SK-N-SH (cell line): ENCODE measurements around the gene SPATA24. TPM values are rescaled to one million over a fixed set of nuclear protein-coding genes. Genes with fewer than 3 reads are reported as not detected.

Experiments
- CTCF ChIA-PET: fragments of 300-600, 350-600 bp; formaldehyde crosslinking; extraction: SDS; loops from one replicate; lab custom pipeline; 2021; lab: Yijun Ruan, JAX
- POLR2A ChIA-PET: fragments of 350-600 bp; sonication (Branson Sonifier 250); formaldehyde crosslinking; extraction: SDS; loops from one replicate; lab custom pipeline; 2020; ENCODE audit warnings: antibody characterized with exemption, inconsistent platforms; lab: Yijun Ruan, JAX
- DNase-seq: peaks from one replicate; pipeline ENCODE4 v3.0.0; 2012
- H2AFZ ChIP-seq: fragments of 200-600 bp; sonication (generic); 2 replicates; pipeline ENCODE4 v1.8.1; 2016; ENCODE audit warnings: antibody characterized with exemption, mild to moderate bottlenecking, low read depth
- H3F3A ChIP-seq: fragments of 200-600 bp; sonication (generic); replicated peaks from 2 replicates; pipeline ENCODE3; 2016; ENCODE audit warnings: antibody characterized with exemption, mild to moderate bottlenecking; ENCODE audit not compliant: insufficient read depth
- H3K27ac ChIP-seq, 2 experiments: fragments of 200-500 bp in 1 of 2; fragments of 200-600 bp in 1 of 2; sonication (Bioruptor generic) in 1 of 2; sonication (generic), shearing (Covaris generic) in 1 of 2; 2 replicates each; pipeline versions ENCODE4 v1.5.1 to v1.6.1; 2014 to 2016; ENCODE audit warnings: low read depth in 2 of 2, inconsistent platforms in 1 of 2, low read length in 1 of 2, mild to moderate bottlenecking in 1 of 2, mixed read lengths in 1 of 2
- H3K27me3 ChIP-seq: fragments of 200-600 bp; sonication (generic), shearing (Covaris generic); 2 replicates; pipeline ENCODE4 v1.6.1; 2016; ENCODE audit warnings: mixed run types; ENCODE audit not compliant: insufficient read depth
- H3K36me3 ChIP-seq, 2 experiments: fragments of 200-500 bp in 1 of 2; fragments of 200-600 bp in 1 of 2; sonication (Bioruptor generic) in 1 of 2; sonication (generic) in 1 of 2; replicated peaks in 1 of 2; 2 replicates each; pipeline versions ENCODE3 to v1.5.1; 2014 to 2016; ENCODE audit warnings: low read length in 1 of 2, mild to moderate bottlenecking in 1 of 2; ENCODE audit not compliant: insufficient read depth in 2 of 2, control insufficient read depth in 1 of 2
- H3K4me1 ChIP-seq, 2 experiments: fragments of 200-500 bp in 1 of 2; fragments of 200-600 bp in 1 of 2; sonication (Bioruptor generic) in 1 of 2; sonication (generic), shearing (Covaris generic) in 1 of 2; 2 replicates each; pipeline versions ENCODE4 v1.5.1 to v1.6.1; 2014 to 2016; ENCODE audit warnings: low read depth in 1 of 2, low read length in 1 of 2, mixed run types in 1 of 2; ENCODE audit not compliant: insufficient read depth in 2 of 2, control insufficient read depth in 1 of 2
- H3K4me2 ChIP-seq: fragments of 200-600 bp; sonication (generic), shearing (Covaris generic); 2 replicates; pipeline ENCODE4 v1.6.1; 2017; ENCODE audit warnings: mixed run types
- H3K4me3 ChIP-seq, 2 experiments: fragments of 200-500 bp in 1 of 2; fragments of 200-600 bp in 1 of 2; sonication (Bioruptor generic) in 1 of 2; sonication (generic), shearing (Covaris generic) in 1 of 2; 2 replicates each; pipeline versions ENCODE4 v1.5.1 to v1.8.1; 2014 to 2016; ENCODE audit warnings: low read depth in 2 of 2, inconsistent platforms in 1 of 2, low read length in 1 of 2, mild to moderate bottlenecking in 1 of 2, mixed read lengths in 1 of 2, moderate library complexity in 1 of 2
- H3K79me2 ChIP-seq: fragments of 200-600 bp; sonication (generic); 2 replicates; pipeline ENCODE4 v1.8.1; 2017; ENCODE audit warnings: mild to moderate bottlenecking; ENCODE audit not compliant: insufficient read depth
- H3K9ac ChIP-seq: fragments of 200-600 bp; sonication (generic); 2 replicates; pipeline ENCODE4 v1.6.1; 2017; ENCODE audit warnings: mixed run types
- H3K9me2 ChIP-seq: fragments of 200-600 bp; sonication (generic); 2 replicates; pipeline ENCODE4 v1.6.1; 2017; ENCODE audit warnings: mixed run types
- H3K9me3 ChIP-seq: fragments of 200-600 bp; sonication (generic); 2 replicates; pipeline ENCODE4 v1.6.1; 2017; ENCODE audit warnings: mixed run types, mild to moderate bottlenecking, moderate library complexity
- H4K20me1 ChIP-seq: fragments of 200-600 bp; sonication (generic); 2 replicates; pipeline ENCODE4 v1.6.1; 2017; ENCODE audit warnings: mild to moderate bottlenecking, mixed run types; ENCODE audit not compliant: insufficient read depth
- CTCF ChIP-seq: fragments of 200-600 bp; sonication (generic); IDR thresholded peaks from 2 replicates; pipeline ENCODE4 v1.6.1; 2017; ENCODE audit warnings: antibody characterized with exemption, mild to moderate bottlenecking, moderate library complexity
- EP300 ChIP-seq, 2 experiments: IDR thresholded peaks; 2 replicates each; pipeline versions ENCODE4 v1.4.0 to v1.6.1; 2012; ENCODE audit warnings: borderline replicate concordance in 1 of 2, low read depth in 1 of 2, low read length in 1 of 2
- FOXJ3 ChIP-seq: sonication (generic); formaldehyde crosslinking; IDR thresholded peaks from 2 replicates; pipeline ENCODE4 v1.5.1; 2020; ENCODE audit warnings: mild to moderate bottlenecking, missing genetic modification reagents
- FOXM1 ChIP-seq: IDR thresholded peaks from 2 replicates; pipeline ENCODE4 v1.4.0; 2012; ENCODE audit warnings: low read depth, mild to moderate bottlenecking
- GABPA ChIP-seq: IDR thresholded peaks from 2 replicates; pipeline ENCODE4 v1.4.0; 2012; ENCODE audit warnings: low read depth, mild to moderate bottlenecking
- IRF3 ChIP-seq: fragments of 150-350 bp; IDR thresholded peaks from 2 replicates; pipeline ENCODE4 v1.6.1; 2016; ENCODE audit warnings: mild to moderate bottlenecking, low read depth, low read length
- MAX ChIP-seq: IDR thresholded peaks from 2 replicates; pipeline ENCODE4 v1.4.0; 2012; ENCODE audit warnings: low read depth
- PBX3 ChIP-seq: IDR thresholded peaks from 2 replicates; pipeline ENCODE4; 2012
- RAD21 ChIP-seq: IDR thresholded peaks from 2 replicates; pipeline ENCODE4 v1.6.1; 2012; ENCODE audit warnings: mild to moderate bottlenecking, low read length
- REST ChIP-seq: IDR thresholded peaks from 2 replicates; pipeline ENCODE4 v1.6.1; 2012; ENCODE audit warnings: mild to moderate bottlenecking, low read depth, low read length, moderate library complexity
- SIN3A ChIP-seq: IDR thresholded peaks from 2 replicates; pipeline ENCODE4 v1.6.1; 2012; ENCODE audit warnings: low read depth, mild to moderate bottlenecking, low read length, moderate library complexity, borderline replicate concordance
- SMC3 ChIP-seq: IDR thresholded peaks from 2 replicates; pipeline ENCODE4 v1.6.1; 2012; ENCODE audit warnings: low read depth, low read length, improper control_type of control experiment
- WGBS: methylation state at CpG from one replicate; pipeline ENCODE4 v1.1.6; 2017; ENCODE audit warnings: low lambda C conversion rate; 5-methylcytosine and 5-hydroxymethylcytosine counted together
- polyA plus RNA-seq, 3 experiments: library from polyadenylated mRNA; depleted of rRNA; stranded (reverse); fragments of >200 nt; gene quantifications; 2 replicates each; pipeline ENCODE4 v1.2.3, GENCODE V29; 2012

The SPATA24 gene
- polyA plus RNA-seq, 1 of the 3 experiments (the other 2 are of a cell fraction) = 7.6 TPM

GRCh38 chr5:139393497-139394122 lies 10.3 kb downstream of the SPATA24 start:
- no peaks in the 10 kb centered on the region for H3K79me2 ChIP-seq
- H3K4me3 ChIP-seq = peak overlapping the region in 1 of 2 experiments; percentile 23; a peak in 1 of 4 replicates
- H4K20me1 ChIP-seq = no peaks in the 10 kb centered on the region
- peaks cover 0 to 3% of the 10 kb centered on the region in 2 experiments; a peak in 1 of 4 replicates for H3K4me1 ChIP-seq
- POLR2A ChIA-PET = interaction anchor here (1.2 kb wide), 1 partner anchor 10 kb away, joined by 3 read pairs; the partner anchor contains the start of gene SPATA24
- peak overlapping the region; percentile 37; the same call in 1 of the 2 replicates for H3K4me2 ChIP-seq
- no peak for TF ChIP-seq PBX3
- TF ChIP-seq MAX = no peak
- no peak for TF ChIP-seq IRF3
- no peak for TF ChIP-seq FOXJ3 (CRISPR knock-in tag)
- no peak for TF ChIP-seq GABPA
- TF ChIP-seq, all 33 proteins: peak for 0
- DNase-seq = peak; percentile 49
- H3K27ac ChIP-seq = no peak overlapping the region
- no peak overlapping the region for H2AFZ ChIP-seq
- no peak overlapping the region for H3K9ac ChIP-seq
- peaks cover 12% of the 10 kb centered on the region; the same call in 1 of the 2 replicates for H3K27me3 ChIP-seq
- H3K9me3 ChIP-seq = no peaks in the 10 kb centered on the region
- CTCF ChIA-PET = interaction anchor here (0.9 to 6.3 kb wide), 6 partner anchors 10 to 120 kb away, joined by 3 to 29 read pairs (median 3); partner anchors contain the start of genes MATR3 and SPATA24
- H3K9me2 ChIP-seq = no peaks in the 10 kb centered on the region
- H3K36me3 ChIP-seq = no peaks in the 10 kb centered on the region
- 54% methylated on average over 24 of the region's 49 CpGs for WGBS
- H3F3A ChIP-seq = no peaks in the 10 kb centered on the region

GRCh38 chr5:139392678-139393496 lies 11.0 kb downstream of the SPATA24 start:
- Histone ChIP-seq H4K20me1 (no peaks in the 10 kb centered on the region), H3K27ac (no peak overlapping the region), H3K9me2 (no peaks in the 10 kb centered on the region), H3K9ac (no peak overlapping the region), H3K4me1 (peaks cover 0 to 3% of the 10 kb centered on the region in 2 experiments; a peak in 1 of 4 replicates), H3K9me3 (no peaks in the 10 kb centered on the region), H3K27me3 (peaks cover 12% of the 10 kb centered on the region; the same call in 1 of the 2 replicates), H2AFZ (no peak overlapping the region), H3K79me2 (no peaks in the 10 kb centered on the region), H3K4me3 (peak overlapping the region; percentile 23 to 26; a peak in 2 of 4 replicates), H3K4me2 (no peak overlapping the region), H3K36me3 (no peaks in the 10 kb centered on the region), H3F3A (no peaks in the 10 kb centered on the region)
- DNase-seq = peak; percentile 92
- POLR2A ChIA-PET = no interaction called here
- no peak for TF ChIP-seq REST
- TF ChIP-seq CTCF = peak; percentile 38; the same call in 1 of the 2 replicates
- TF ChIP-seq FOXM1 = no peak
- TF ChIP-seq SMC3 = no peak
- TF ChIP-seq SIN3A = no peak
- no peak for TF ChIP-seq EP300 (IDR thresholded peaks at IDR 0.05; ENCODE audit: borderline replicate concordance in 1 of 2, low read depth in 1 of 2, low read length in 1 of 2)
- peak; percentile 45 for TF ChIP-seq RAD21
- CTCF ChIA-PET = interaction anchor here (1.0 to 6.3 kb wide), 6 partner anchors 10 to 99 kb away, joined by 3 to 29 read pairs (median 4); partner anchors contain the start of genes MATR3 and SPATA24
- 34% methylated on average over 40 of the region's 77 CpGs for WGBS
